Measurements from ENCODE around the gene SAMD4A. TPM values are rescaled to one million over a fixed set of nuclear protein-coding genes. Genes with fewer than 3 reads are reported as not detected.

The SAMD4A gene
- total RNA-seq, 1 experiment from 2014 or later: 9.6 TPM

DNA sequence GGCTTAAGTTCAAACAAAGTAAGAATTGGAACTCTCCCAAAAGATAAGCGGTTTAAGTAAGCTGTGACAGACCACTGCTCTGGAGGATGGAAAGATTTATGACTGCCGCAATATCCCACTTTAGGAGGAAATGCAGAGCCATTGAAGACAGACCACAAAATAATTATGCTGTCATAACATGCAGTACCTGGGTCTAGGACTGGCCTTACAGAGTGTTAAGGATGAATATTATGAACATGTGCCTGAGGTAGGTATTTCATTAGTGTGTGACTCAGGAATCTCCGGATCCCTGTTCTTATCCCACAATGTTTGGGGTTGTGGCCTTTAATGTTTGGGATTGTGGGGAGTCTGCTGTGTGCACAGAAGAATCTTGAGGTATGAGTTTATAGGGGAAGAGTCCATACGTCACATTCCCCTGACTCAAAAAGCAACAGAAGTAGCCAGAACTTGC lies 114.9 kb downstream of the SAMD4A start:
- no peak overlapping the region for H2BK15ac ChIP-seq (ENCODE audit: low read depth, low read length)
- H3K79me2 ChIP-seq (ENCODE audit: insufficient read depth, low read length): peaks cover 5% of the 10 kb centered on the region; the same call in 1 of the 2 replicates
- no peaks in the 10 kb centered on the region for H3K23me2 ChIP-seq (ENCODE audit: insufficient read length, low read depth, low read length, poor library complexity, severe bottlenecking)
- no peaks in the 10 kb centered on the region; a peak in 1 of 5 replicates for H3K9me3 Mint-ChIP-seq
- no peaks in the 10 kb centered on the region for H3K9me3 ChIP-seq (ENCODE audit: control insufficient read depth, low read depth, low read length)
- H3K18ac ChIP-seq (ENCODE audit: insufficient read length, low read depth, low read length): no peak overlapping the region
- H3T11ph ChIP-seq (ENCODE audit: low read length): no peak overlapping the region
- no peak overlapping the region for H2AK5ac ChIP-seq (ENCODE audit: insufficient read length, low read length)
- no peak overlapping the region for H4K5ac ChIP-seq (ENCODE audit: insufficient read length, low read depth, low read length)
- no peak overlapping the region for H4K8ac ChIP-seq (replicated peaks; ENCODE audit: insufficient read length, low read depth, low read length)
- no peak overlapping the region for H3K4ac ChIP-seq (ENCODE audit: low read depth, low read length)
- peaks cover 51 to 56% of the 10 kb centered on the region in 2 experiments for H3K4me1 Mint-ChIP-seq
- H2AFZ ChIP-seq (ENCODE audit: low read length): no peak overlapping the region
- DNase-seq: no peak
- no peak overlapping the region for H3K4me3 Mint-ChIP-seq
- H2BK120ac ChIP-seq (ENCODE audit: low read depth, low read length, poor library complexity, severe bottlenecking): no peak overlapping the region
- H3K56ac ChIP-seq (ENCODE audit: insufficient read length, low read depth, low read length): no peak overlapping the region
- H3K27me3 Mint-ChIP-seq (ENCODE audit: low read depth): no peaks in the 10 kb centered on the region
- H3K36me3 Mint-ChIP-seq (ENCODE audit: insufficient read depth in 1 of 3, low read depth in 3 of 3): peaks cover 0 to 4% (median 0%) of the 10 kb centered on the region in 3 experiments; a peak in 1 of 7 replicates
- H3K27ac ChIP-seq (ENCODE audit: insufficient read length, low read depth, low read length): no peak overlapping the region
- H3K14ac ChIP-seq (ENCODE audit: insufficient read depth, low read length): no peak overlapping the region
- H4K91ac ChIP-seq (ENCODE audit: insufficient read length, low read depth, low read length): no peak overlapping the region
- H3K27ac Mint-ChIP-seq: no peak overlapping the region
- WGBS (ENCODE audit: extremely low coverage, insufficient read length, low lambda C conversion rate): no CpG with 5 or more reads among the region's 4 CpGs
- no peaks in the 10 kb centered on the region for H4K20me1 ChIP-seq (ENCODE audit: control insufficient read depth, insufficient read depth, insufficient read length)
- no peak overlapping the region for H3K9ac ChIP-seq (ENCODE audit: extremely low read depth, insufficient read length, low read length)
- H2BK12ac ChIP-seq (ENCODE audit: insufficient read length, low read depth, low read length): no peak overlapping the region
- H3K27me3 ChIP-seq (ENCODE audit: insufficient read depth, low read length): no peaks in the 10 kb centered on the region
- H3K4me2 ChIP-seq (ENCODE audit: insufficient read depth, insufficient read length, low read length): no peak overlapping the region
- no peak overlapping the region for H3K23ac ChIP-seq (ENCODE audit: insufficient read length, low read depth, low read length)
- no peaks in the 10 kb centered on the region for H3K79me1 ChIP-seq (ENCODE audit: insufficient read depth, low read depth, low read length, poor library complexity, severe bottlenecking)
- H2BK5ac ChIP-seq (ENCODE audit: insufficient read length, low read length): no peak overlapping the region
- TF ChIP-seq, protein P1, sequence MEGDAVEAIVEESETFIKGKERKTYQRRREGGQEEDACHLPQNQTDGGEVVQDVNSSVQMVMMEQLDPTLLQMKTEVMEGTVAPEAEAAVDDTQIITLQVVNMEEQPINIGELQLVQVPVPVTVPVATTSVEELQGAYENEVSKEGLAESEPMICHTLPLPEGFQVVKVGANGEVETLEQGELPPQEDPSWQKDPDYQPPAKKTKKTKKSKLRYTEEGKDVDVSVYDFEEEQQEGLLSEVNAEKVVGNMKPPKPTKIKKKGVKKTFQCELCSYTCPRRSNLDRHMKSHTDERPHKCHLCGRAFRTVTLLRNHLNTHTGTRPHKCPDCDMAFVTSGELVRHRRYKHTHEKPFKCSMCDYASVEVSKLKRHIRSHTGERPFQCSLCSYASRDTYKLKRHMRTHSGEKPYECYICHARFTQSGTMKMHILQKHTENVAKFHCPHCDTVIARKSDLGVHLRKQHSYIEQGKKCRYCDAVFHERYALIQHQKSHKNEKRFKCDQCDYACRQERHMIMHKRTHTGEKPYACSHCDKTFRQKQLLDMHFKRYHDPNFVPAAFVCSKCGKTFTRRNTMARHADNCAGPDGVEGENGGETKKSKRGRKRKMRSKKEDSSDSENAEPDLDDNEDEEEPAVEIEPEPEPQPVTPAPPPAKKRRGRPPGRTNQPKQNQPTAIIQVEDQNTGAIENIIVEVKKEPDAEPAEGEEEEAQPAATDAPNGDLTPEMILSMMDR (conservative IDR thresholded peaks at IDR 0.05): no peak
- H2BK20ac ChIP-seq (ENCODE audit: low read depth, low read length, poor library complexity, severe bottlenecking): no peak overlapping the region
- peaks cover 15% of the 10 kb centered on the region; the same call in 1 of the 2 replicates for H3K4me1 ChIP-seq (ENCODE audit: insufficient read depth, low read length)
